Measurements from ENCODE around the gene ADAMTS8.

GRCh38 chr11:130436171-130436570 is 7.8 kb upstream of the ADAMTS8 start:
- TF ChIP-seq, protein P1, sequence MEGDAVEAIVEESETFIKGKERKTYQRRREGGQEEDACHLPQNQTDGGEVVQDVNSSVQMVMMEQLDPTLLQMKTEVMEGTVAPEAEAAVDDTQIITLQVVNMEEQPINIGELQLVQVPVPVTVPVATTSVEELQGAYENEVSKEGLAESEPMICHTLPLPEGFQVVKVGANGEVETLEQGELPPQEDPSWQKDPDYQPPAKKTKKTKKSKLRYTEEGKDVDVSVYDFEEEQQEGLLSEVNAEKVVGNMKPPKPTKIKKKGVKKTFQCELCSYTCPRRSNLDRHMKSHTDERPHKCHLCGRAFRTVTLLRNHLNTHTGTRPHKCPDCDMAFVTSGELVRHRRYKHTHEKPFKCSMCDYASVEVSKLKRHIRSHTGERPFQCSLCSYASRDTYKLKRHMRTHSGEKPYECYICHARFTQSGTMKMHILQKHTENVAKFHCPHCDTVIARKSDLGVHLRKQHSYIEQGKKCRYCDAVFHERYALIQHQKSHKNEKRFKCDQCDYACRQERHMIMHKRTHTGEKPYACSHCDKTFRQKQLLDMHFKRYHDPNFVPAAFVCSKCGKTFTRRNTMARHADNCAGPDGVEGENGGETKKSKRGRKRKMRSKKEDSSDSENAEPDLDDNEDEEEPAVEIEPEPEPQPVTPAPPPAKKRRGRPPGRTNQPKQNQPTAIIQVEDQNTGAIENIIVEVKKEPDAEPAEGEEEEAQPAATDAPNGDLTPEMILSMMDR (IDR thresholded peaks at IDR 0.05): no peak
- TF ChIP-seq POLR2AphosphoS5 (IDR thresholded peaks at IDR 0.05): no peak
- no peak for TF ChIP-seq POLR2A (IDR thresholded peaks at IDR 0.05)
- TF ChIP-seq EP300 (IDR thresholded peaks at IDR 0.05): no peak

Measured in stomach (tissue), 4 donors.